CD4-positive, alpha-beta T cell treated with Interleukin-1 beta for 1 hour (primary cell): ENCODE results near the gene BTBD7.
"Not testable (repeated sequence)": the region's sequence is repeated elsewhere in the genome, so short reads cannot be mapped to it uniquely, and the experiment has no call there.

Experiments
- DNase-seq, 2 donors: peaks; one replicate each; pipeline ENCODE4 v3.0.0-alpha.2; 2020 to 2022

The BTBD7 gene

DNA sequence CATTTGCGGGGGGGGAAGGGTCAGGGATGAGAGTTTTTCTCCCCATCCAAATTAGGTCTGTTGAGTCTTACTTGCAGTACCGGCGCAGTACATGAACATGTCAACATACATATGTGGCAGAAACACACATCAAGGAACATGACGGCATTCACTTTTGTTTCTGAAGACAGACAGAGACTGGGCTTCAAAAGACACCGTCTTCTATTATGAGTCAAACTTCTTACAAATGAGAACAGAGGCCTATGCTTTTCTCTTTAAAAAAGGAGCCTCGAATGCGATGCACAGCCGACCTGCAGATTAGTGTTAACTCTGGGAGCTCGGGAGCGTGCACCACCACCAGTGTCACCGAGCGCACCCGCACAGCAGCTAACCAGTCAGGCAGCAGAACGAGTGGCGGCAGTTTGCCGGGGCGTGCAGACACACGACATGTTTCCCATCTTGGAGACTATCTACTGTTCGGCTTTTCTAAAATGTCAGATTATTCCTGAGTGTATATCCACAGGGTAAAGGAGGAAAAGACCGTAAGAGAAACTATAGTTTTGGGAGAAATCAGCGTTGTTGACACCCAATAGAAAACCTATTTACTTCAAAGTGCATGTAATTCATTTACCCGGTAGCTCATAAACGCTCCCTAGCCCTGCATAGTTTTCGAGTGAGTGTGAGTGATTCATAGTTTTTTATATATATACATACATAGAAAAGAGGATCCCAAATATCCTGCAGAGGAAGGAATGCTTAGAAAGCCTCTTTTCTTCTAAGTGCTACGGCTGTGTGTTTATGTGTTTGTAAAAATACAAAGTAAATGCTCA lies 92.8 kb downstream of the BTBD7 start:
- no peak for DNase-seq

DNA sequence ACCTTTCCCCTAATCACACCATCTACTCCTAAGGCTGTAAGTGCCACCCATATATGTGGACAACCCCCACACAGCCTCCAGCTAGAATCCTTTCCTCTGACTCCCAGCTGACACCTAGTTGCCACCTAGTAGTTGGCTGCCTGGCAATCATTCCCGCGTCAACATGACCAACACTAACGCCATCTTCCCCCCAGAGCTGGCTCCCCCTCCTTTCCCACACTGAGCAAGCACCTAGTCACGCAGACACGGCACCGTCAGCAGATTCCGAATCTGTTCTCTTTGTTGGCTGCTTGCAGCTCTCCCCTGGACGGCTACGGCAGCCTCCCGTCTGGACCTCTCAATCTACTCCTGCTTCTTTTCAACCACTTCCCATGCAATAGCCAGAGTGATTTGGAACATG lies 98.0 kb downstream of the BTBD7 start:
- DNase-seq, result no peak

DNA sequence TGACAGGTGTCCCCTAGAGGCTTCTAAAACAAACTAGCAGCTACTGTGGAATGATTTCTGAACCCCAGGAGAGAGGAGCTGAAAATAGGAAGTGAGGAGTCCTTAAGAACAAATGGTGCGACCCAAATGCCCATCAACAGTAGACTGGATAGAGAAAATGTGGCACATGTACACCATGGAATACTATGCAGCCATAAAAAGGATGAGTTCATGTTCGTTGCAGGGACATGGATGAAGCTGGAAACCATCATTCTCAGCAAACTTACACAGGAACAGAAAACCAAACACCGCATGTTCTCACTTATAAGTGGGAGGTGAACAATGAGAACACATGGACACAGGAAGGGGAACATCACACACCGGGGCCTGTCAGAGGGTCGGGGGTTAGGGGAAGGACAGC lies 99.8 kb downstream of the BTBD7 start:
- not testable (repeated sequence) for DNase-seq

- no peak for DNase-seq
These were observed 100.7 kb downstream of the BTBD7 start for GRCh38 chr14:93232159-93232558.

GRCh38 chr14:93231129-93231979 lies 101.5 kb downstream of the BTBD7 start:
- no peak for DNase-seq

- DNase-seq, result no peak
These were observed 102.3 kb downstream of the BTBD7 start for GRCh38 chr14:93230539-93230938.

- DNase-seq, result no peak
These were observed 104.3 kb downstream of the BTBD7 start for GRCh38 chr14:93228550-93228949.

DNA sequence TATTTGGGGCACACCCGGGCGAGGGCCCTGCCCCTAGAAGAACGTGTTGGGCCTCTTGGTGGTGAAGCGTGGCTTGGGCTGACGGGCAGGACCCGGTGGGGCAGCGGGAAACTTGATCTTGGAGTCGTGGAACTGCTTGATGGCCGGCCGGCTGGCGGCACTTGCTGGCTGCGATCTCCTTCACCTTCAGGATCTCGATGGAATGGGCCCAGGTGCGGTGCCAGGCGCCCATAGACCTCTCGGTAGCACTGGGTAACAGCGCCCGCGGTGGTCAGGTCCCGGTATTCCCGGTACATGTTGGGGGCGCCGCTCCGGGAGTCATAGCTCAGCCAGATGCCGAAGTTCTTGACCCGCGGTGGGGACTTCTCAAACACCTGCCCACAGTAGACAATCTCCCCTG lies 109.3 kb downstream of the BTBD7 start:
- no peak for DNase-seq

DNA sequence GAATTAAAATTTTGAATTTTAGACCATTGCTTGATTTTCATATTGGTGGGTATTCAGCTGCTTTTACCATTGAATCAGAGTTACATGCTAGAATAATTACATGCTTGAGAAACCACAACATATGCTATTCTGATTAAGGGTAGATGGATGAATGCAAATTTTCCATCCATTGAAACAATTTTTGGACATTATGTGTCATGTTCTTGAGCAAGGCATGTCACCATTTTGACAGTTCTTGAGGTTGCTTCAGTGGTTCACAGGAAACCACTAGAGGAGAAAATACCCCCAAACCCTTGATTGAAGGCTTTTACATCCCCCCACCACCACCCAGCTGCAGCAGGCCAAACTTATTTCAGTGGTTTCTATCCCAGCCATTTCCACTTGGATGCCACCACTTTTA lies 112.3 kb downstream of the BTBD7 start:
- DNase-seq, result no peak

GRCh38 chr14:93219103-93219726 lies 113.6 kb downstream of the BTBD7 start:
- DNase-seq, result peak; percentile 61 to 65

DNA sequence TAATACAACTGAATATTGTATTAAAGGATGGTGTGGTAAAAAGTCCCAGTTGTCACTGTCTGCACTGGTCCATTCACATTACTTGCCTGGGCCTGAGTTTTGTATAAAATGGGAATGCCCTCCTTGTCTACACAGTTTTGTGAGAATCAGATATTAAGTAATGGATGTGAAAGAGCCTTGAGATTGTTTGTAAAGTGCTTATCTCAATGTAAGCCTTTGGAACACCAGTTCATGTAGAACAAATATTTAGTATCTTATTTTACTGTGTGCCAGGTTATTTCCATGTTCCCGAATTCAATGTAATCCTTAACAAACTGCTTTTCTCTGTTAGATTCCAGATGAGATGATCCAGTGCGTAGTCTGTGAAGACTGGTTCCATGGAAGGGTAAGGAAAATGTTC lies 118.2 kb downstream of the BTBD7 start:
- no peak for DNase-seq

- no peak for DNase-seq
These were observed 120.4 kb downstream of the BTBD7 start for GRCh38 chr14:93212432-93212831.

- DNase-seq, result peak; percentile 3 to 21
These were observed 125.1 kb downstream of the BTBD7 start for GRCh38 chr14:93207468-93208308.

DNA sequence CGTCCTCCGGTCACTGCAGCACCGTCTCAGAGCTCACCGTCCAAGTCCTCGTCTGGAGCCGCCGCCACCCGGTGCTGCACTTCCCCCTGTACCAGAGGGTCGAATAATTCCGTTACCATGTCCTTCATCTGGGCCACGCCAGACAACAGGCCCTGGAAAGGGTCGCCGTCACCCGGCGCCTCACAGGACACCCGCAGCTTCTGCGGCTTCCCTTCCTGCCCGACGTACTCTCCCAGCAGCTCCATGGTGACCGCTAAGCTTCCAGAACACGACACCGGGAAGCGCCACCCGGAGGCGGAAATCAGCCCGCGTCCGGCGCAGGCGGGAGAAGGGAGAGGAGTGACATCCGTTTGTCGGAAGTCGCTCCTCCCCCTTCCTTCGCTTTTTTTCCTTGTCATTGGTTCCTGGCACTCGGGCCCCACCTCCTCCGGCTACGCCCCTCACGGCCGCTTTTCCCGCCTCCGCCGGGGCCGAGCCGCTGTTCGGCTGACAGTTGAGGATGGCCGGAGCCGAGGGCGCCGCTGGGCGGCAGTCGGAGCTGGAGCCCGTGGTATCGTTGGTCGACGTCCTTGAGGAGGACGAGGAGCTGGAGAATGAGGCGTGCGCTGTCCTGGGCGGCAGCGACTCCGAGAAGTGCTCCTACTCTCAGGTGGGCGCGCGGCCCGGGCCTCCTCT lies 125.9 kb downstream of the BTBD7 start, which contains the start of the genes GON7 and UBR7:
TSS of gene GON7 (minus strand) at position 273 of the 675 bp plus-strand sequence. CDS start at position 245, 28 bp downstream.
TSS of gene UBR7 (plus strand) at position 464 of the 675 bp plus-strand sequence. CDS start at position 500, 36 bp downstream.
- peak; percentile 87 for DNase-seq

- DNase-seq, result no peak
These were observed 131.6 kb downstream of the BTBD7 start for GRCh38 chr14:93201155-93201704.

DNA sequence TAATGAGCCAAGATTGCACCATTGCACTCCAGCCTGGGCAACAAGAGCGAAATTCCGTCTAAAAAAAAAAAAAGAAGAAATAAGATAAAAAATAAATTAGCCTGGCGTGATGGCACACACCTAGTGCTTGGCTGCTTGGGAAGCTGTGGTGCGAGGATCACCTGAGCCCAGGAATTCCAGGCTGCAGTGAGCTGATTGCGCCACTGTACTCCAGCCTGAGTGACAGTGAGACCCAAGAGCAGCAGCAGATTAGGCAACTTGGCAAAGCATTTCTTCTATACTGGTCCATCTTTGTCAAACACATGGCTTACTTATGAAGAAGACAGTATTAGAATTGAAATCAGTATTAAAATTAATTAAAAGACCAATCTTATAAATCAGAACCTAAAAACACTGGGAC lies 132.3 kb downstream of the BTBD7 start:
- no peak for DNase-seq

DNA sequence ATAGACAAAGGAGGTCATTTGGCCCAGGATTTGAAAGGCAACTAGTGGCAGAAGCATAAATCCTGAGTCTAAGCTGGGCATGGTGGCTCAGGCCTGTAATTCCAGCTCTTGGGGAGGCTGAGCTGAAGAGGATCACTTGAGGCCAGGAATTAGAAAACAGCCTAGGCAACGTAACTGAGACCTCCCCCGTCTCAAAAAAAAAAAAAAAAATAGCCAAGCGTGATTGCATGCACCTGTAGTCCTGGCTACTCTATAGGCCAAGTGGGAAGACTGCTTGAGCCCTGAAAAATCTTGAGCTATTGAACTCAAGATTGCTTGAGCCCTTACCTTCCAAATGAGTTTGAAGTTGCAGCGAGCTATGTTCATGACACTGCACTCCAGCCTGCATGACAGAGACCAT lies 133.8 kb downstream of the BTBD7 start:
- DNase-seq, result no peak

DNA sequence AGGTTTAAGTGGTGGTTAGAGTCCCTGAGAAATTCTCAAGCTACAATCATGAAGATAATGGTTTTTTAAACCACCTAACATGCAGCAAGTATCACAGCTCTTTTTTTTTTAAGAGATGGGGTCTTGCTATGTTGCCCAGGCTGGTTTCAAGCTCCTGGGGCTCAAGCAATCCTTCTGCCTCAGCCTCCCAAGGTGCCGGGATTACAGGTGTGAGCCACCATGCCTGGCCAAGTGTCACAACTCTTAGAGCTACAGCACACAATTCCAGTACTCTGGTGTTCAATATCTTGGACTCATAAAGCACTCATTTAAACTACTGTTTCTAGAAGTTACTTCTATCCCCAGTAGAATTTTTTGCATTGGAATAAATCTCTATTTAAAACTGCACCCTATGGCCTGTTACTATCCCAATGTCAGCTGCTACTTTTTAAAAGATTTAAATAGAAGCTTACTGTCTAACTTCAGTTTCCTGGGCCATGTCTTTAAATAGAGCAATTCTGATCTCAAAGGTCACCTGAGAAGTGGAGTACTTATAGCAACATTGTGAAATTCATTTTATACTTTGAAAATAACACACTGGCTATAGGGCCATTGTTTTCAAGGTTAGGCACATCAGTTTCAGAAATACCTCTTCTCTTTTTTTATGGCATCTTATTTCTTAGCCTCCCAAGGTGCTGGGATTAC lies 137.4 kb downstream of the BTBD7 start:
- no peak for DNase-seq
